HPDE6-E6E7 (cell line): ENCODE measurements around the gene KCNH1.

Experiments
- DNase-seq: peaks from one replicate; pipeline ENCODE4 v3.0.0; 2011; ENCODE audit warnings: missing footprints; ENCODE audit errors: extremely low spot score

KCNH1 gene

GRCh38 chr1:211133836-211134669, at the start of gene KCNH1:
TSS of gene KCNH1 (minus strand) at chr1:211134148. CDS start at chr1:211133945, 203 bp downstream.
- DNase-seq: peak; percentile 35

- no peak for DNase-seq
Measured at GRCh38 chr1:211182746-211183145, 48.8 kb upstream of the KCNH1 start.

GRCh38 chr1:211174375-211174774, 40.4 kb upstream of the KCNH1 start:
- DNase-seq: peak; percentile 49

- no peak for DNase-seq
Measured at GRCh38 chr1:211172657-211173056, 38.7 kb upstream of the KCNH1 start.

- no peak for DNase-seq
Measured at GRCh38 chr1:211169353-211169752, 35.4 kb upstream of the KCNH1 start.

GRCh38 chr1:211158866-211159265, 24.9 kb upstream of the KCNH1 start:
- DNase-seq: no peak

GRCh38 chr1:211155040-211155439, 21.1 kb upstream of the KCNH1 start:
- DNase-seq: no peak

- no peak for DNase-seq
Measured at GRCh38 chr1:211153932-211154331, 20.0 kb upstream of the KCNH1 start.

- no peak for DNase-seq
Measured at GRCh38 chr1:211148366-211148765, 14.4 kb upstream of the KCNH1 start.

- DNase-seq: no peak
Measured at GRCh38 chr1:211145944-211146343, 12.0 kb upstream of the KCNH1 start.

- peak; percentile 39 for DNase-seq
Measured at GRCh38 chr1:211135342-211135950, 1.5 kb upstream of the KCNH1 start.

GRCh38 chr1:211133393-211133835, 534 bp downstream of the KCNH1 start:
- no peak for DNase-seq

- no peak for DNase-seq
Measured at GRCh38 chr1:211132721-211133392, 1.1 kb downstream of the KCNH1 start.

- DNase-seq: no peak
Measured at GRCh38 chr1:211129776-211130175, 4.2 kb downstream of the KCNH1 start.

GRCh38 chr1:211127166-211127565, 6.8 kb downstream of the KCNH1 start:
- DNase-seq: no peak

GRCh38 chr1:211126622-211127021, 7.3 kb downstream of the KCNH1 start:
- no peak for DNase-seq

- DNase-seq: no peak
Measured at GRCh38 chr1:211118407-211119102, 15.4 kb downstream of the KCNH1 start.

GRCh38 chr1:211114446-211114845, 19.5 kb downstream of the KCNH1 start:
- DNase-seq: no peak

GRCh38 chr1:211113566-211113965, 20.4 kb downstream of the KCNH1 start:
- DNase-seq: no peak

GRCh38 chr1:211111351-211111750, 22.6 kb downstream of the KCNH1 start:
- no peak for DNase-seq

- DNase-seq: no peak
Measured at GRCh38 chr1:211101481-211101880, 32.5 kb downstream of the KCNH1 start.

- DNase-seq: no peak
Measured at GRCh38 chr1:211099393-211099792, 34.6 kb downstream of the KCNH1 start.
